ENCODE measurements around the gene SEH1L.
A peak's percentile ranks its signal among the peaks of the same experiment; 100 is the strongest.

DNA sequence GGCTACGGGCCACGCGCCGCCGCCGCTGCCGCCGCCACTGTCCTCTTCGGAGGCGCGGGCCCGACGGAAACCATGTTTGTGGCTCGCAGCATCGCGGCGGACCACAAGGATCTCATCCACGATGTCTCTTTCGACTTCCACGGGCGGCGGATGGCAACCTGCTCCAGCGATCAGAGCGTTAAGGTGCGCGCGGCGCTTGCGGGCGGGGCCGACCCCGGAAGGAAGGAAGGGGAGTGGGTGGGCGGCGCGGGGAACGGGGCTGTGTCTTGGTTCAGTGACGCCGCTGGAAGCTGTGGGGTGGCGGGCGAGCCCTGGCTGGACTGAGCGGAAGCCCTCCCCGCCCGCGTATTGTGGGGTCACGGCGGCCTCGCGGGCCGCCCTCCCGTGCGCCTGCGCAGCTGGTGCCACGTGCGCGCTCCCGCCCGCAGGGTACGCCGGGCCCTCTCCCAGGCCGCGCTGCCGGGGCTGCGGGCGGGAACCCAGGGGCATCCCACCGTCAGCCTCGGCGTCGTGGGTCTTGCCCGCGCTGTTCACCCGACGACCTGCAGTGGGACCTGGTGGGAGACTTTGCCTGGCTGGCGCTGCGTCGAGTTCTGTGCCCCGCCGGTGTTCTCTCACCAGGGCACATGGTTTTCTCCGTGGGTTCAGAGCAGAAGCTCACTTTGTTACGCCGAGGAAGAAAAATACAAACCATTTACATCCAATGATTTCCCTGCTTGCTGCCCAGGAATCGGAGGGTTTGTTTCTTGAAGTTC, 416 bp downstream of the SEH1L start:
- TF ChIP-seq, protein P1, sequence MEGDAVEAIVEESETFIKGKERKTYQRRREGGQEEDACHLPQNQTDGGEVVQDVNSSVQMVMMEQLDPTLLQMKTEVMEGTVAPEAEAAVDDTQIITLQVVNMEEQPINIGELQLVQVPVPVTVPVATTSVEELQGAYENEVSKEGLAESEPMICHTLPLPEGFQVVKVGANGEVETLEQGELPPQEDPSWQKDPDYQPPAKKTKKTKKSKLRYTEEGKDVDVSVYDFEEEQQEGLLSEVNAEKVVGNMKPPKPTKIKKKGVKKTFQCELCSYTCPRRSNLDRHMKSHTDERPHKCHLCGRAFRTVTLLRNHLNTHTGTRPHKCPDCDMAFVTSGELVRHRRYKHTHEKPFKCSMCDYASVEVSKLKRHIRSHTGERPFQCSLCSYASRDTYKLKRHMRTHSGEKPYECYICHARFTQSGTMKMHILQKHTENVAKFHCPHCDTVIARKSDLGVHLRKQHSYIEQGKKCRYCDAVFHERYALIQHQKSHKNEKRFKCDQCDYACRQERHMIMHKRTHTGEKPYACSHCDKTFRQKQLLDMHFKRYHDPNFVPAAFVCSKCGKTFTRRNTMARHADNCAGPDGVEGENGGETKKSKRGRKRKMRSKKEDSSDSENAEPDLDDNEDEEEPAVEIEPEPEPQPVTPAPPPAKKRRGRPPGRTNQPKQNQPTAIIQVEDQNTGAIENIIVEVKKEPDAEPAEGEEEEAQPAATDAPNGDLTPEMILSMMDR (IDR thresholded peaks at IDR 0.05) = no peak
- TF ChIP-seq POLR2A (IDR thresholded peaks at IDR 0.05) (peak in 1 of 2 donors; percentile 70), POLR2AphosphoS5 (IDR thresholded peaks at IDR 0.05; ENCODE audit: insufficient read depth in 1 of 2, low read depth in 1 of 2) (peak; percentile 50 to 90)

All from vagina (tissue), 2 donors.